DMS 273 (cell line): ENCODE data around the gene TGFA.

ENCODE experiments used
- DNase-seq: peaks from one replicate; lab custom pipeline; 2025; ENCODE audit not compliant: unreplicated experiment; lab: John Stamatoyannopoulos, UW

TGFA gene

DNA sequence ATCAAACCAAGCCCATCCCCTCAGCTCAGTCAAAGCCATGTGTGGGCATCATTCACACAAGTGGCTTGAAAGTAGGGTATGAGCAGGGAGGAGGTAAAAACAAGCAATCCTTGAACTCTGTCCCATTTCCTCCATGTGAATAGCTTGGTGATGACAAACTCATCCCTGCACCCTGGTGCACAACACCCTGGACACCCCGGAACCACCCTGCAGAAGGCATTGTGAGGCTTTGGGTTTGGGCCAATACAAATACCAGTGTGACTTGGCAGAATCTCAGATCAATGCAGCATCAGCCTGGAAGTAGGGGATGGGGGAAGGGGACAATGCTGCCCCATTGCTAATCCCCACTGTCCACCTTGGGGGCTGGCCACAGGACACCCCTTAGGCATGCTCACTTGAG lies 28.6 kb downstream of the TGFA start:
- DNase-seq = no peak

DNA sequence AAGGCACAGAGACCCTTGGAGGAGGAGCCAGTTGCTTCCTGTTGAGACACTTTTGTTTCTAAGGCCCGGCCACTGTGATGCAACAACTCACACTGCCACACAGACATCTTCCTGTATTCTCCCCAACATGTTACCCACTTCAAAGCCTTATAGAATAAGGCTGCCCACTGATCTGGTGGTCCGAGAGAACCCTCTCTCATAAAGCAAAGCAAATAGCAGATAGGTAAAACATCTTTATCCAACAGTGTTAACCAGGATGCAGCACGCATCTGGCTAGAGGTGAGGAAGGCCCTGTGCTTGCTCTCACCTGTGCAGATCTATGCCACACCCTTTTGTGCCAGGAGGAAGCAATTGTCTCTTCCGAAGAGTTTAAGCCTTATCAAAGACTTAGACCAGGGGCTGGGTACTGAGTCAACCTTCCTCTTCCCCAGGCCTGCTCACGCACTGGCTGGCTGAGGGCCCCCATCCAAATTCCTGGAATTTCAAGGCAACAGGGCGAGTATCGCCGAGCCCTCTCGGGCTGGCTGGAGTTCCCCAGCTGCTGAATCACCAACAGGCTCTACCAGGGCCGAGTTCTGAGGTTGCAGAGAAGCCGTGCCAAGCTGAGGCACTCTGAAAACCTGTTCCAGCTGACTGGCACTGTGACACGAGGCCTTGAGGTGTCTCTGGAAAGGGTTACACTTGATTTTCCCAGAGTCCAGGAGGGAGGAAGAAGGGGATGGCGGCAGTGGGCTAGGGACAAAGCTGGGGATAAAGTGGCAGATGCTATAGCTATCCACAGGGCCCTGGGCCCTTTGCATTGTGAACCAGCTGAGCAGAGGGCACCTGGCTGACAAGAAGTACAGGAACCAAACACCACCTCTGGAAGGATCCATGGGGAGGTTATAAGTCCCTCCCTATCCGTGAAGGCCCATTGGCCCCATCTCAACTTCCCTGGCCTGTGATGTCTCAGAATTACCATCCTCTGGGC lies 29.3 kb downstream of the TGFA start:
- DNase-seq = no peak

DNA sequence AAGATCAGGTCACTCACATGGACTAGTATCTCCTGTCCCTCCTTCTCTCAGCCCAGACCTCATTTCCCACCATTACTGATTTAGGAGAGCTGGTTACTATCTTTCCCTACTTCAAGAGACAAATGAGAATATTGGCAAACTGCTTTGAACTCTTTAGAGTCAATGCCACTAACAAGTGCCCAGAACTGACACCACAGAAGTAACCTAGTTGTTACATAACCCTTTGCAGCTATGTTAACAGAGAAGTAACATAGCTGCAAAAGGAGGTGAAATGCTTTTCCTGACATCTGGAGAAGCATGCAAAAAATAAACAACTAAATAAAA lies 30.0 kb downstream of the TGFA start:
- DNase-seq = no peak

DNA sequence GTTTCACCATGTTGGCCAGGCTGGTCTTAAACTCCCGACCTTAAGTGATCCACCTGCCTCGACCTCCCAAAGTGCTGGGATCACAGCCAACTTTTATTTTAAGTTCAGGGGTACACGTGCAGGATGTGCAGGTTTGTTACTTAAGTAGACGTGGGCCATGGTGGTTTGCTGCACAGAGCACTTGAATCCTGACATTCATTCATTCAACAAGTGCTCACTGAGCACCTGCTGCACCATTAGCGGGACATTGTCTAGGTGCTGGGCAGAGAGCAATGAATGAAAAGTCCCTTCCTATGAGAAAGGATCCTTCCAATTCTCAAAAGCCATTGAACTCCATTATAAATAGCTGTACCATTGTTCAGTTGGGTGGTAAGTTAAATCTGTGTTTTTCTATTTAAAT lies 31.0 kb downstream of the TGFA start:
- no peak for DNase-seq

DNA sequence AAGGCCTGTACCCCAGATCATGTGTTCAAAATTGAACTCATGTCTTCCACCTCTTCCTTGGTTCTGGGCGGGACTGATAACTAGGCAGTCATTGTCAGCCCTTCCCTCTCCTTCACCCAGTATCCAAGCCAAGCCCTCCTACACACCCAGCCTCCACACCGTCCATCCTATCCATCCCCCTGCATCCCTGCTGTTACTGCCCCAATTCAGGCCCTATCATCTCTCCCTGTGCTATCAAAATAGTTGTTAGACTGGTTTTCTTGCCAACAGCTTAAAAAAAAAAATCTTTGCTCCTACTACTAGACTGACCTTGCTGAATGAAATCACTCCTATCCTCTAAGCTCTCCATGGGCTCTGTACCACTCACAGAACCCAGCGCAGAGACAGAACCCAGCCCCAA lies 32.8 kb downstream of the TGFA start:
- DNase-seq = no peak

DNA sequence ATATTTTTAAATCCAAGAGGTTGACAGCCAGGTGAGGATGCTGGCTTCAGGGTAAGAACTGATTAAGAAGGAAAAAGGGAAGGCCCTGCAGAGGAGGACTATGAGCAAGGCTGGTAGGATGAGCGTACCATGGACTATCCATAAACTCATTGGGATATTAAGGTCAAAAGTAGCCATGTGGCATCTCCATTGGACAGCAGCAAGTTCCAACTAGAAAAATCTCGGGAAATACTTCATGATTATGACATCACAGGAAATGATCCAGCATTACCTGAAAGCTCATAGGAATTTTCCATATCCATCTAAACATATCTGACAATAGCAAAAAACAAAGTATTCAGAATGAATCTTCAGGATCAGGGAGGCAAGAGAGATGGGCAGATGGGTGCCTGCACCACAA lies 34.2 kb downstream of the TGFA start:
- no peak for DNase-seq

DNA sequence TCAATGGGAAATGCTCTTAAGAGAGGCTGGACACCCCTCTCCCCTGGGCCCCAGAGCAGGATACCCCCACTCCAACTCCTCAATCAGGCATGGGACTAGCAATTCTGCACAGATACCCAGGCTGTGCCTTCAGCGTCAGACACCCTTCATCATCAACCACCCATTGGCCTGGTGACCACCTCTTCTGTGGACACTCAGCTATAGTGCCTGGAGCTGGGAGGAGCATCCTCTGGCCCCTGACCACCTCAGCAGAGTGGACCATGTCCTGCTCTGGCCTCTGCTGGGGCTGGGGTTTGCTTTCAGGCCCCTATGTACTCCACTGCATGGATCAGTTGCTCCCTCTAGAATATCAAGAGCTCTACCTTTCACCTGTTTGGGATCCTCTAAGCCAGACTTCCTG lies 35.1 kb downstream of the TGFA start:
- DNase-seq = no peak

DNA sequence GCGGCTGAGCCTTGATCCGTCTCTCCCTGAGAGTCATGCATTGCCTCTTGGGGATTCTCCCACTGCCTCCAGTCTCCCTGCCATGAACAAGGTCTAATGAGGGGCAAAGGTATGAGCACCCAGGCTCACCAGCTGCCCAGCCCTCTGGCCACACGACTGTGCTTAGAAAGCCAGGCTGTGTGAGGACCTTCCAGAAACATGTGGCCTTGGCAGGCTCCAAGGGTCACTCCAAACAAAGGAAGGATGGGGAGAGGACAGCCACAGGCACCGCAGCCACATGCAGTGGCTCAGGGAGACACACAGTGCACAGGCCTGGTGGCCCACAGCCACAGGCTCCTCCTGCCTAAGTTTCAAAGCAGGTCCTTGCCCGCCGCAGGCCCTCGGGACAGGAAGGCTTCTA lies 35.8 kb downstream of the TGFA start:
- no peak for DNase-seq

DNA sequence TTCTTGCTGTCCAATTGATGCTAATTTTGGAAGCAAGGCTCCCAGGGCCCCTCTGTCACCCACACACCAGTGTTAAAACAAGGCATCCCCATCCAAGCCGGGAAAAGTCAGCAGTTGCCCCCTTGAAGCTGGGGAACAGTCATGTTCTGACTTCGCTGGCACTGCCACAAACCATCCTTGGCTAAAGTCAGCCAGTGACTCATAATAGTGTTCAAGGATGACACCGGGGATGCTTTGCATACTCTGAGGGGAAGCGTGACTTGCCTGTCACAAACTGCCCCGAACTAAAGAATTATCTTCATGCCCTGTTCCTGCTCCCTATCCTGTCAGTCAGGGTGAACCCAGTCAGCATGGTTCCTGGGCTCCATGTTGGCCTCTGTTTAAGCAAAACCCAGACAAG lies 37.0 kb downstream of the TGFA start:
- no peak for DNase-seq

DNA sequence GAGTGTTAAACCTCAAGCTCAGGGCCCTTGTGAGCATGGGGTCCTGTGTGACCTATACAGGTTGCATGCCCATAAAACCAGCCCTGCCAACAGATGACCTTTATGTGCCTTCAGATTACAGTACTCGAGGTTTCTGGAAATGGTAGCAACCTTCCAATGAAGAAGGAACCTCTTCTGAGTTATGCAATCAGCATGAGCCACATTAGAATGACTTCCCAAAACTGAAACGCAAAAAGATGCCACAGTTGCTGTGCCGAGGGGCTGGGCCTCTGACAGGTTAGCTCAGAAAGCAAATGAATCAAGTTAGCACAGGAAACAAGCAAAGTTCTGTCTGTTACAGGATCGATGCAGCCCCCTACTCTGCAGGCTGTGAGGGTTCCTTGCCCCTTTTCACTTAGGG lies 37.7 kb downstream of the TGFA start:
- no peak for DNase-seq

DNA sequence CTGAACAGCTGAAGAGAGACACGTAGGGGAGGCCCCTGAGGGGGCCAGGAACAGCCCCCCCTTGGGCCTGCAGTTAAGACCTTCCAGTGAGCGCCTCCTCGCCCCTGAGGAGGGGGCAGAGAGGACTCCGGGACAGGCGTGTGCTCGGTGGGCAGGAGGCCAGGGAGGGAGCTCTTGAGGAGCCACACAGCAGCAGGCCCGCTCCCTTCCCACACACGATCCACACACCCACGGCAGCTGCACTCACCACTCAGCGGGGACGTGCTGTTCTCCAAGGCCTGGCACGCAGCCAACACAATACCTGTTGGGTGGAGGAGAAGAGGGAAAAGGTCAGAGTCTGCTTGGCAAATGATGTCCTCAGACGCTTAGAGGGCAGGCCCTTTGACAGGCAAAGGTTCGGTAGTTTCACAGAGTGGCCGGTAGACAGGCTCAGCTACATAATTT lies 39.0 kb downstream of the TGFA start:
- DNase-seq = peak; percentile 60

DNA sequence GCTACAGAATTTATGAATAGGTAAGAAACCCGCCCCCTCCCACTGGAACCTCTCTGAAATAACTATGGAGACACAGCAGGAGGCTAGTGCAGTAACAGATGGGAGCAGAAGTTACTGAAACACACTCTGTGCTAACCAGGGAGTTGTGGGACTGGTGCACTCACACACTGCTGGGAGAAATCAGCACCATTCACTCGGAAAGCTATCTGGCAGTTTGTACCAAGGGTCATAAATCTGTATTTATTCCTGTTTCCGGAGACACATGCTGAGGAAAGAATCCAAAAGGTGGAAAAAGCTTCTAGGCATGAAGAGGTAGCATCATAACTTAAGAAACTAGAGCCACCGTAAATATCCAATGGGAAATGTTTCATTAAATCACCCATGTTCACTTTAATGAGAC lies 39.9 kb downstream of the TGFA start:
- DNase-seq = peak; percentile 92

DNA sequence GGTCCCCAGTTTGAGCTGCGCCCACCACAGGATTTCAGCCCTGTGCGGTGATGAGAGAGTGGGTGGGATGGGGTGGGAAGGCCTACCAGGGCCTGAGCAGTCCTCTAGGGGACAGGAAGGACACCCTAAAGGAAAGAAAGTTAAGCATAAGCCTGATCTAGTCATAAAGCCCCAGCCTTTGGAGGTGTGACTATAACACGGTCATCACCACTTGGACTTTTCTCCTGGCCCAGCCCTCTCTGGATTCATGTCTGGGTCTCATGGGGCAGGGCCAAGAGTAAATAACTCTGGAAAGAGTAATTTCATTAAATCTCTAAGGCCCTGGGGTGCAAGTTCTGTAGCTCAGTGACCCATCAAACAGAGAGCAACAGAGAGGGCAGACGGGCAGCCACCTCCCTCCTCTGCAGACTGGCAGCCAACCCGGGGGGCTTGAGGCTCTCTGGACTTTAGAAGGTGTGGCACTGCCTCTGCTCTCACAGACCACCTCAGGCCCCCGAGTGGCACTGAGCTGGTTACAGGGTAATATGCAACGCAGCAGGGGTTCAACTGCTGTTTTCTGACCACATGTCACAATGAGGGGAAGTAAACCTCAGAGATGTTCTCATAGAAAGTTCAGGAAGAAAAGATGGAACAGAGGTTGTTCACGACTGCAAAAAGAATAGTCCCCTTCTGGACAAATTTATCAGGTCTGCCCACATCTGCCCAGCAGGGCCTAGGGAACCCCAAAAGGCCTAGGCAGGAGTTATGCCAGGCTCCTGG lies 41.5 kb downstream of the TGFA start:
- no peak for DNase-seq

DNA sequence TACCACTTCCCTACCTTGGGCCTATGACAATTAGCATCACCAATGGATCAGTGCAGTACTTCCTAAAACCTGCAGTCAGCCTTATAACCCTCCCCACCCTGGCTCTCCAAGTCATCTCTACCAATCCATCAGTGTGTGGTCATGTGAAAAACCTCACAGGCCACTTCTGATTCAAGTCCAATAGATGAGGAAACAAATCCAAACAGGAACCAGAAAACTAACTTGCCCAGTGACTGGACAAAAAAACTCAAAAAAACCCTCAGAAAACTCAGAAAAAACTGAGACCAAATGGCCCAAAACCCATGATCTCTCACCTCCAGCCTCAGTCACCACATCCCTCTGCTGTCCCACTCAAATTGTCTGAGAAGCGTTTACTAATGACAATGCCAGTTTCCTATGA lies 43.3 kb downstream of the TGFA start:
- DNase-seq = no peak

DNA sequence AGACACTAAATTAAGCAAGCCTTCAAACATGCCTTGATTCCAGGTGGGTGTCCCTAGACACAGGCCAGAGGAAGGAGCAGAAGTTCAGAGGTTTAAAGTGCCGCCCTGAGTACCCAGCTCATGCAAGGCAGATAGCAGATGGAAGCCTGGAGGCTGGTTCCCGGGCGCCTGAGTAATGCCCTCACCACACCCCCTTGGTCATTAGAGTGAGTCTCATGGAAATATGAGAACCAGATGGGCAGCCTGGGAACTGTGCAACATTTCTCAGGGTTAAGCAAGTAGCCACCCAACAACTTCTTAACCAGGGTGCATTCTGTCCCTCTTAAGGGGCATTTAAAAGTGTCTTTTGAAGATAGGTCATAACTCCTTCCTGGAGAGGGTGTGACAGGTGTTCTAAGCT lies 44.1 kb downstream of the TGFA start:
- DNase-seq = peak; percentile 86

DNA sequence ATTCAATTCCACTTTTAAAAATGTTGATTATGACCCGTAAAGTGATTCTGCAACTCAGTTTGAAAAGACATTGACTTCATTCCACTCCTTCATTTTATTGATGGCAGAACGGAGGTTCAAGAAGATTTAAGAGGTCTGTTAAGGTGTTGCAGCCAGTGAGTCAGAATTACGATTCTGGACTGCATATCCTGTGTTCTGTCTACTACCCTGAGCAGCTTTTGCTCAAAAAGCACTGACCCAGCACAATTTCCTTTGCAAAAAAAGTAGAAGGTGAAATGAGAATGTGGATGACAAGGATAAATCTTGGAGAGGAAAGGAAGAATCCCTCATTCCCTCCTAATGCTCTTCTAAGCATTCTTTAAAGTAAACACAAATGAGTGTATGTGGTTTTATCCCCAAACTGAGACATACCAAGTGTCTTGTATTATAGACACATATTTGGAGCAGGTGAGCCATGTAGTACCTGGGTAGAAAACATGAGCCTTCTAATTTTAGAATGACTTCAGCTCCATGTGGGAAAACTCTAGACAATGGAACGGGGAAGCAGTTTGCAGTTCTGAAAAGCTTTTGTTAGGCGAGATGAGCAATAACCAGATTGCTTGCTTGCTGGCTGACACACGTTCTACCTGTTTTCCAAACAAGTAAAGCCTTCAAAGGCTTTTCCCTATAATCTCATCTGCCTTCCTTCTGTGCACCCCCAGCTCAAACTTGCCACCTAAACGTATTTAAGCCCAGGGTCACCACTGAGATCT lies 44.7 kb downstream of the TGFA start:
- DNase-seq = no peak

DNA sequence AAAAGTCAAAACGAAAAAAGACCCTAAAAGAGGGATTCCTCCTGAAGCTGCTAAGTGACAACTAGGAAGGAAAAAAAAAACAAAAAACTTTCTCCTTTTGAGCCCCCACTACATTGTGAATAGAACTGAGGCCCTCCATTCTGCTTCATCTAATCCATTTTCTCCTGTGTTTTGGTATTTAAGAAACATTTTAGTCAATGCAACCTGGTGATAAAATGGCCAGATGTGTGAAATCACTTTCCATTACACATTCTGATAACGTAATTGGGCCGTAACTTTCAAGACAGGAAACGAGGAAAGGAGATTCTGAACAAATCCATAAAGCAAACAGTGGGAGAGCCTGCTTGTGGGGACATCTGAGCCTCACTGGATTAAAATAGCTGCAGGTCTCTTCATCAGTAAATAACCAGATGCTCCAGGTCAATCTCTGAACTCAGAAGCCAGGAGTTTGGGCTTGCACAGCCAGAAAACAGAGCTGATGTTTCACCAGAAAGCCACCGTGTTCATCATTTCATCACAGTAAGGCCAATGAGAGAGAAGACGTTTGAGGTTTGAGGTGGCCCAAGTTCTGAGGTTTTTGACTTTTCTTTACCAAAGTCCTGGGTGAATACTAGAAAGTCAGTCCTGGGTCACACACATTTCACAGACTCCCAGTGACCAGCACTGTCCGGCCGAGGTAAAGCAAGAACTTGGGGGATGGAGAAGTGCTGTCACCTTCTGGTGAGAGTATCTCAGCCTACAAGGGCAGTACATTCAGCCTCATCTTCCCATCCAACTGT lies 47.8 kb downstream of the TGFA start:
- DNase-seq = no peak

DNA sequence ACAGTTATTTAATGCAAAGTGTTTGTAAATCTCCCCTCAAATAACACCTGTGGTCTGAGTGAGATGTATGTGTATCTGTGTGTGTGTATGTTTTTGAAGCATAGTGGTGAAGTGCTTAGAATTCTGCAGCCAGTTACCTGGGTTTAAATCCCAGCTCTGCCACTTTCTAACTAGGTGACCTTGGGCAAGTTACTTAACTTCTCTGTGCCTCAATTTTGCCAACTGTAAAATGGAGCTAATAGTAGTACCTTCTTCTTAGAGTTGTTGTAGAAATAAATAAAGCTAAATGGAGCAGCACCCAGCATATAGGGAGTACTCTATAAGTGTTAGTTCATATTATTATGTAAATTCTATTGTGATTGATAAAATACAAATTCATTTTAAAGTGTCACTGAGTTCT lies 48.9 kb downstream of the TGFA start:
- no peak for DNase-seq

DNA sequence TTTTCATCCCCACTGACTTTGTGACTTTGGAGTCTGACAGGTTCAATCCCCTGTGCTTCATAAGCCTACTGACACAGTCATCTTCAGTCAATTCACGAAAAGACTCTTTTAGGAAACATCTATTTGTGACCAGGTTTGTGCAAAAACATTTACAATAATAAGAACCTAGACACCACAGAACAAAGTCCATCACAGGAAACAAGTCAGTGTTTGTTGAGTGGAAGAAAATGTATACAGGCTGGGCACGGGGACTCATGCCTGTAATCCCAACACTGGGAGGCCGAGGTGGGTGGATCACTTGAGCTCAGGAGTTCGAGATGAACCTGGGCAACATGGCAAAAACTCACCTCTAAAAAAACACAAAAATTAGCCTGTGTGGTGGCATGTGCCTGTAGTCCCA lies 49.7 kb downstream of the TGFA start:
- no peak for DNase-seq

DNA sequence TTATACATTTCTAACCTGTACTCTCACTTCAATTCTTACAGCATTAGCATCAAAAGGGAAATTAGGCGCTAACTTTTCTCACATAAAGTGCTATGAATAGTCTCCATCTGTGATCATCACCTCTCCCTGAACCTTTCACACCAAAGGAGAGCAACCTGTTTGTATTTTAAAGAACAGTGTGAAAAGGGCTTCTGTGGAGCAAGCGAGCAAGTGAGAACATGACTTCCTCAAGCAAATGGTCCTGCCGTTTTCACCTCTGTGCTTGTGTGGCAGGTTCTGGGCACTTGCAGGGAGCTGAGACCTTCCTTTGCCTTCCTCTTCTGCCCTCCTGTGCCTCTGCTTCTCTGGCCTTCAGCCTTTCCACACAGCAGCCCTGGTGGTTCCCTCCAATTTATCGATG lies 51.9 kb downstream of the TGFA start:
- no peak for DNase-seq

DNA sequence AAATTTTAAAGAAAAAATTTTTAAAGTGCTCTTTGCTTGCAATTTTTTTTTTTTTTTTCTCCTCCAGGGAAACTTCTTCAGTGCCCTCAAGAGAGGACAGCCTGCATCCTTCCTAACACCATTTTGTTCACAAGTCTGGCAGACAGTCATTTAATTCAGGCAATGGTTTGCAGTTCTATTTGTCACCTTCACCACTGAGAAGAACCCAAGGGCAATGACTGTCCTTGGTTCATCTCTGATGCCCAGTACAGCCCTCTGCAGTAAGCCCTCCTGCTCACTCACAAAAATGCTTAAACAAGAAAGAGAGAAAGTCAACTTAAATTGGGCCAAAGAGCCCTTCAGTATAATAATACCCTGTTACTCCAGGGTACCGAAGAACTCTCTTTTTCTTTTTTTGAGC lies 52.4 kb downstream of the TGFA start:
- DNase-seq = no peak
